Karpas-422 (cell line): ENCODE measurements around the gene TACC3. TPM values are rescaled to one million over a fixed set of nuclear protein-coding genes. Genes with fewer than 3 reads are reported as not detected.

Experiments used
- DNase-seq: peaks from one replicate; pipeline ENCODE4 v3.0.0-alpha.2; 2015
- H2AFZ ChIP-seq: fragments of 200-600 bp; sonication (generic); 2 replicates; pipeline ENCODE4 v1.6.1; 2014; ENCODE audit warnings: antibody characterized with exemption, low read length, mixed read lengths
- H3K27ac ChIP-seq: fragments of 200-600 bp; sonication (generic); 2 replicates; pipeline ENCODE4 v1.5.1; 2014; ENCODE audit warnings: mild to moderate bottlenecking, low read length, moderate library complexity
- H3K27me3 ChIP-seq: fragments of 200-600 bp; sonication (generic); 2 replicates; pipeline ENCODE4 v1.6.1; 2014; ENCODE audit warnings: low read length, mixed read lengths
- H3K36me3 ChIP-seq: fragments of 200-600 bp; sonication (generic); 2 replicates; pipeline ENCODE4 v1.6.1; 2014; ENCODE audit warnings: low read length, mixed read lengths; ENCODE audit not compliant: insufficient read depth
- H3K4me1 ChIP-seq: fragments of 200-600 bp; sonication (generic); 2 replicates; pipeline ENCODE4 v1.6.1; 2014; ENCODE audit warnings: mild to moderate bottlenecking, low read length, mixed read lengths
- H3K4me2 ChIP-seq: fragments of 200-600 bp; sonication (generic); 2 replicates; pipeline ENCODE4 v1.6.1; 2014; ENCODE audit warnings: low read length, low read depth, mild to moderate bottlenecking; ENCODE audit not compliant: poor library complexity, severe bottlenecking
- H3K4me3 ChIP-seq: fragments of 200-600 bp; sonication (generic); 2 replicates; pipeline ENCODE4 v1.5.1; 2014; ENCODE audit warnings: mild to moderate bottlenecking, antibody characterized with exemption, low read length, mixed read lengths
- H3K79me2 ChIP-seq: fragments of 200-600 bp; sonication (generic); 2 replicates; pipeline ENCODE4 v1.6.1; 2014; ENCODE audit warnings: mild to moderate bottlenecking, low read length, mixed read lengths
- H3K9ac ChIP-seq: fragments of 200-600 bp; sonication (generic); 2 replicates; pipeline ENCODE4 v1.6.0; 2014; ENCODE audit warnings: low read length
- H3K9me2 ChIP-seq: fragments of 200-600 bp; sonication (generic), shearing (Covaris generic); replicated peaks from 2 replicates; pipeline ENCODE4 v1.6.0; 2014; ENCODE audit warnings: mild to moderate bottlenecking, low read length, moderate library complexity; ENCODE audit not compliant: insufficient read depth
- H3K9me3 ChIP-seq: fragments of 300-700, 200-600 bp; sonication (generic); 2 replicates; pipeline ENCODE4 v1.6.1; 2014; ENCODE audit warnings: low read length, mixed read lengths
- H4K20me1 ChIP-seq: fragments of 200-600 bp; sonication (generic); 2 replicates; pipeline ENCODE4 v1.6.1; 2014; ENCODE audit warnings: mild to moderate bottlenecking, antibody characterized with exemption, low read length, low read depth; ENCODE audit not compliant: insufficient read depth
- total RNA-seq: library from RNA; depleted of rRNA; stranded (reverse); fragments of >200 nt; shearing (Covaris generic); gene quantifications from 2 replicates; pipeline ENCODE4 v1.2.3, GENCODE V29; 2014; ENCODE audit warnings: low replicate concordance

Gene TACC3
- total RNA-seq, 1 experiment from 2014 or later: 22.0 TPM

DNA sequence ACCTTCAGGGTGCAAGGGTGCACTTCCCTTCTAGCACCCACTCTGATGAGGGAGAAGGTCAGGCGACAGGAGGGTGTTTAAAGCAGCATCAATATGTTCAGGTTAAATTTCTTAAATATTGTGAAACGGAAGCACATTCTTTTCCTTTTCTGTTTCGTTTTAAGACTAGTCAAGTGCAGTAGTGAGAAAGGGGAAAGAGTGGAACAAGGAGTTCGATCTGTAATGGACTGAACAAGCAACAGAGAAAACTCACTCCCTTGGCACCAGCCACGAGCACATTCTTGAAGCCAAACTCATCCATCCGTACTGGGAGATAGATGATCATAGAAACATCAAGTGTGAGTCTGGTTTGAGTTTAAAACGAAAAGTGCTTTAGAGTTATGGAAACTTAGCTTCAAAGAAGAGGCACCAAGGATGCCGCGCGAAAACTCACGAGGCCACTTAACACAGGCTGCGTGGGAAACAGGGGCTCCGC lies 38.0 kb upstream of the TACC3 start:
- Histone ChIP-seq H3K9me3 (no peaks in the 10 kb centered on the region), H3K9ac (peak overlapping the region; percentile 67), H3K4me3 (peak overlapping the region; percentile 65; the same call in 1 of the 2 replicates), H3K27me3 (no peaks in the 10 kb centered on the region), H4K20me1 (no peaks in the 10 kb centered on the region), H2AFZ (peak overlapping the region; percentile 71; the same call in 1 of the 2 replicates), H3K36me3 (no peaks in the 10 kb centered on the region), H3K9me2 (no peaks in the 10 kb centered on the region), H3K4me1 (peaks cover 10% of the 10 kb centered on the region), H3K4me2 (peak overlapping the region; percentile 74), H3K27ac (no peak overlapping the region), H3K79me2 (no peaks in the 10 kb centered on the region)
- DNase-seq: no peak

DNA sequence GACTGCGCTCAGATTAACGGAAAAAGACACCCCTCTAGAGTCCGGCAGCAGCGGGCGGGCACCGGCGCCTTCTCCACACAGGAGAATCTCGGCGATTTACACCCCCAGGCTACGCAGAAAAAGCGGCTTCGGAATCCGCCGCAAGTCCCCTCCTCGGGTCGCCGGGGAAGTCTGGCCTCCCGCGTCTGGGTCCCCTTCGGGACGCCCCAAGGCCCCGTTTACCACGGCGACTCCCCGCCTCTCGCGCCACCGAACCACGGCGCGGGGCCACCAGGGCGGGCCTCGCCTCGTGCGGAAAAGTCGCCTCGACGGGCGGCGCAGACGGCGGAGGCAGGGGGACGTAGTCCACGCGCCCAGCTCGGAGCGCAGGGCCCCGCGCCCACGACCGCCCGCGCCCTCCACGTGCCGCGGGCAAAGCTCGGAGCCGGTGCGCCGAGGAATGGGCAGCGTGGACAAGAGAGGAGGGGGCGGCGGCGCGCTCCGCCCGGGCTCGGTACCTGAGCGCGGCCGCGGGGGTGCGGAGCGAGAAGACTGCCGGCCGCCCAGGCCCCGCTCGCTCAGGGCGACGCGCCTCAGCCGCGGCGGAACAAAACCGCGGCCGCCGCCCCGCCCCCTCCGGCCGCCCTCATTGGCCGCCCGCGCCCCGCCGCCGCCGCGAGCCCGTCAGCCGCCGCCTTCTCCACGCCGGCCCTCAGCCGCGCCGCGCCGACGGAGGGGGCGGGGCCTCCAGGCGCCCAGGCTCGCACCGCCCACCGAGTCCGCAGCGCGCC lies 37.4 kb upstream of the TACC3 start, which contains the start of gene FAM53A:
TSS of gene FAM53A (minus strand) at position 578 of the 770 bp plus-strand sequence. CDS start 15,572 bp downstream, outside the sequence.
- Histone ChIP-seq H3K4me2 (peak within 1 kb of the TSS; percentile 74), H3K4me3 (peak within 1 kb of the TSS; percentile 65; the same call in 1 of the 2 replicates), H3K27ac (no peak within 1 kb of the TSS), H3K9me3 (no peaks in the 10 kb centered on the region), H3K9ac (peak within 1 kb of the TSS; percentile 67), H3K79me2 (no peaks in the 10 kb centered on the region), H3K36me3 (no peaks in the 10 kb centered on the region), H3K9me2 (no peaks in the 10 kb centered on the region), H3K27me3 (no peaks in the 10 kb centered on the region), H2AFZ (peak within 1 kb of the TSS; percentile 71; the same call in 1 of the 2 replicates), H3K4me1 (peaks cover 10% of the 10 kb centered on the region), H4K20me1 (no peaks in the 10 kb centered on the region)
- DNase-seq: peak; percentile 96

DNA sequence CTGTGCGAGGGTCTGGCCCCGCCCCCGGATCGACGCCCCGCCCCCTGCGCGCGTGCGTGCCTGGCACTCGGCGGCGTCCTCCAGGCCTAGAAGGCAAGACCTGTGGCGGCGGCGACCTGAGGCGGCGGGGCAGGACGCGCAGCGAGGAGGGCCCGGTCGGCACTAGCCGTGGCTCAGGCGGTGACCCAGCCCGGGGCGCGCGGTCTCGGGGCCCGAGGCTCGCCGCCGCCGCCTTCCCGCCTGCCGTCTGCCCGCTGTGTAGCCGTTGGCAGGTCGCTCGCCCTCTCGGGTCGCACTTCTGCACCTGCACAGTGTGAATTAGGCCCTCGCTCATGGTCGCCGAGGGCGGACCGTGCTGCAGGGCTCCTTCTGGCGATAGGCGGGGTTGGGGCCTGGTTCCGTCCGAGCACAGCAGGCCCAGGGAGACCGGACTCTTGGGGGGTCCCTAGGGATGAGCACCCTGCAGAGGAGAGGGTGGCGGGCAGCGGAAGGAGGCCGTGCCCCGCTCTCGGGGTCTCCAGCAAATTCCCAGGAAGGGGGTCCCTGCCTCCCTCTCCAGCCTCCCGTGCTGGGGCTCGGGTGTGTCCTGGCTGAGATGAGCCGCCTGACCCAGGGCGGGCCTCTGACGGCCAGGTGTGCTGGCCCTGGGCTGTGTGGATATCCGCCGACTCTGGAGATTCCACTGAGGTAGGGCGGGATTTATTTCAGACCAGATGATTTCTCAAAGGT lies 36.7 kb upstream of the TACC3 start:
- no peaks in the 10 kb centered on the region for H3K36me3 ChIP-seq
- H3K9ac ChIP-seq: no peak overlapping the region
- no peaks in the 10 kb centered on the region for H3K27me3 ChIP-seq
- no peaks in the 10 kb centered on the region for H3K9me3 ChIP-seq
- H3K9me2 ChIP-seq: no peaks in the 10 kb centered on the region
- peaks cover 10% of the 10 kb centered on the region for H3K4me1 ChIP-seq
- no peak overlapping the region for H3K4me2 ChIP-seq
- DNase-seq: no peak
- no peaks in the 10 kb centered on the region for H4K20me1 ChIP-seq
- H3K4me3 ChIP-seq: no peak overlapping the region
- no peaks in the 10 kb centered on the region for H3K79me2 ChIP-seq
- H3K27ac ChIP-seq: no peak overlapping the region
- H2AFZ ChIP-seq: no peak overlapping the region

DNA sequence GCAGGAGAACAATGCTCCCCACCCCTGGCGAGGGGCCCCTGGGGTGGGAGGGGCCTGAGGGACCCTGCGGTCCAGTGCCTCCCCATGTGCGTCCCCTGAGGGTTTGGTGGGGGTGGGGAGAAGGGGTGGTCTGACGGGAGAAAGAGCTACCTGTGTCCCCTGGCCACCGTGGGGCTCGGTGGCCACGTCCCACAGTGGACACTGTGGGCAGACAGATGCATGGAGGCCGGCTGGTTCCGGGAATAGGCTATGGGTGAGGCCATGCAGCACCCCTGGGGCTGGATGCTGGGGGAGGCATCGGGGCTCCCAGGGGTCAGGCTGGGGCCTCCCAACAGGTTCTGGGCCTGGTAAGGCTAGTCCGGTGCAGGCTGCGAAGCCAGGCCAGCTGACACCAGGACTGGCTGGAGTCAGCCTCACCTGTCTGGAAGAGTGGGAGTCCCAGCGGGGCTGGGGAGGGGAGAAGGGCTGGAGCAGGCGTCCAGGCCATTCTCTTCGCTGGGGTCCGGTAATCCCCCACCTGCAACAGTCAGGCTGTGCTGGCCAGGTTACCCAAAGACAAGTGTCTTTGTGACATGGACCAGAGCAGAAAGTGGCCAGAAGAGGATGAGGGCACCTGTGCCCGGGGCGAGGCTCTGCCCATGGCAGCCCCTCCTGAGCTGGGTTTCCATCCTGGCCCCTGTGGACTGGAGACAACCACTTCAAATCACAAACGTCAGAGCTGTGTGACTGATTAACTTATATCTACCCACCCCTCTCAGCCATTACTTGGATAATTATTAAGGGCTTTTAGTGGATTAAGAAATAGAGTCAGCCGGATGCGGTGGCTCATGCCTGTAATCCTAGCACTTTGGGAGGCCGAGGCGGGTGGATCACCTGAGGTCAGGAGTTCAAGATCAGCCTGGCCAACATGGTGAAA lies 35.8 kb upstream of the TACC3 start:
- no peak overlapping the region for H3K4me3 ChIP-seq
- no peak overlapping the region for H2AFZ ChIP-seq
- no peaks in the 10 kb centered on the region for H3K9me2 ChIP-seq

DNA sequence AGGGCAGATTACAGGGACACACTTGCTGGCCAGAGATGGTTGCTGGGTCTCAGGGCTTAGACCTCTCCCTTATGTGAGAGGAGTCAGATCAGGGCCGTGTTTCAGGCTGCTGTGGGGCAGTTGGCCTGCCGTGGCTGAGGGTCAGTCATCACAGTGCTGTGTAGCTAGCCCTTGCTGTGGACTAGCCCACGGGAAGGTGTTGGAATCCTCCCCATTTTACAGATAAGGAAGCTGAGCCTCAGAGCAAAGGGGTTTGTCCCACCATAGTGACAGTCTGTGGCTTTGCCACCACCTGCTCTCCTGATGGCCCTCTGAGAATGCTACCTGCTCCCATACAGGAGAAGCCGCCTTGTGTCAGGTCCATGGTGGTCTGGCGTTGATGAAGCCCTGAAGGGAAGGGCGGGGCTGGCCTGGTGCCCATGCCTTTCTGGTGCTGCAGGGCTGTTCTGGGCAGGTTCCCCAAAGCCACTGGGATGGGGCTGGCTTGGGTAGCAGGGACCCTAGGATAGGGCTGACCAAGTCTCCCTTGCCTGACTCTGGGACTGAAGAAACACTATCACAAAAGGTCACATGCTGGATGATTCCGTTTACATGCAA lies 34.8 kb upstream of the TACC3 start:
- no peak overlapping the region for H3K9ac ChIP-seq
- no peaks in the 10 kb centered on the region for H3K79me2 ChIP-seq
- H3K27ac ChIP-seq: no peak overlapping the region
- H3K27me3 ChIP-seq: no peaks in the 10 kb centered on the region
- no peaks in the 10 kb centered on the region for H3K9me2 ChIP-seq
- peaks cover 10% of the 10 kb centered on the region for H3K4me1 ChIP-seq
- peak; percentile 55 for DNase-seq
- 0 out of 2 replicates have a peak, but pooled peaks cover under 1% of the 10 kb centered on the region for H4K20me1 ChIP-seq
- H3K4me3 ChIP-seq: no peak overlapping the region
- no peak overlapping the region for H3K4me2 ChIP-seq
- H2AFZ ChIP-seq: no peak overlapping the region
- no peaks in the 10 kb centered on the region for H3K9me3 ChIP-seq
- H3K36me3 ChIP-seq: peaks cover 13% of the 10 kb centered on the region

More for the DNA sequence above, 35.8 kb upstream of the TACC3 start:
- DNase-seq: no peak
- Histone ChIP-seq H3K4me2 (no peak overlapping the region), H3K36me3 (peaks cover 3% of the 10 kb centered on the region; the same call in 1 of the 2 replicates), H3K9me3 (no peaks in the 10 kb centered on the region), H3K79me2 (no peaks in the 10 kb centered on the region), H3K9ac (no peak overlapping the region), H4K20me1 (no peaks in the 10 kb centered on the region), H3K27me3 (no peaks in the 10 kb centered on the region), H3K27ac (no peak overlapping the region), H3K4me1 (peaks cover 10% of the 10 kb centered on the region)

DNA sequence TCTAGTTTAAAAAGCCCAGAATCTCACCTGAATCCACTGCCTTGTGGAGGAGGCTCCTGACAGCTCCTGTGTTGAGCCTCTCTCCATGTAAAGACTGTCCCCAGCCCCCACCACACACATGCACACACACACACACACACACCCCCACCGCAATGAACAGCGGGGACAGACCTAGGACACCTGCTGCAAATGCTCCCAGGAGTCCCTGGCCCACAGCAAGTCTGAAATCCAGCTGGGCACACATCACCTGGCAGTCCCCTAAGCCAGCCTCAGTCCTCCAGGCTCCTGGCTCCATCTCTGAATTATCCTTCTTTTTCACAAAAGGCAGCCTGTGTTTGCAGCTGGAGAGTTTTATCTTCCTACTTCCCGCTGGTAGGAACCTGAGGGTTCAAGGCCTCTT lies 30.6 kb upstream of the TACC3 start:
- no peak overlapping the region for H3K4me2 ChIP-seq
- H2AFZ ChIP-seq: no peak overlapping the region
- H3K4me3 ChIP-seq: no peak overlapping the region
- H3K9ac ChIP-seq: no peak overlapping the region
- DNase-seq: no peak
- H3K27ac ChIP-seq: no peak overlapping the region
- H3K79me2 ChIP-seq: peaks cover 2% of the 10 kb centered on the region; the same call in 1 of the 2 replicates
- no peaks in the 10 kb centered on the region for H3K27me3 ChIP-seq
- H3K4me1 ChIP-seq: no peaks in the 10 kb centered on the region
- H3K36me3 ChIP-seq: peaks cover 41% of the 10 kb centered on the region
- H3K9me2 ChIP-seq: no peaks in the 10 kb centered on the region
- H3K9me3 ChIP-seq: no peaks in the 10 kb centered on the region
- H4K20me1 ChIP-seq: peaks cover 13% of the 10 kb centered on the region; the same call in 1 of the 2 replicates

DNA sequence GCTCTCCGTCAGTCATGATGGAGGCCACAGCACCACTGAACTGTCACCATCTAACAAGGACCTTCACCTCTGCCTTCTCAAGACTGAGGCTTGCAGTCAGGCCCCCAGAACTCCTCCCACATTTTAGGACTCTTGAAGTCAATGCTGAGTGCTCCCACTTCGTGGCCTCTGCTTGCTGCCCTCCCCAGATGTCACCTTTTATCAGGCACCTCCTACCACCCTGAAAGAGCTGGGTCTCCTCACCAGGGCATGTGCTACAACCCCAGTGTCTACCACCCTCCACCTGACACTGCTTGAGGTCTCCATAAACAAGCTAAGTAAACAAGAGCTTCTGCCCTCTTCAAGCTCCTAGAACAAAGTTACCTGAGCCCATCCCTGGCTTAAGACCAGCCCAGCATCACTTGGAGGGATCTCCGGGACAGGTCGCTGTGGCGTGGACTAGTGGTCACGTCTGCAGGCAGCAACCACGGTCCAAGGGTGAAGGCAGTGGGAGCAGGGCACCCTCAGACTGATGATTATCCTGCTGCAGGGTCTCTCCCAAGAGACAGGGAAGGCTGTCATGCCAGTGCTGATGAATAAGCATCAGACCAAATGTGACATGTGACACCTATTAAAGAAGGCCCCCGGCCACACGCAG lies 29.5 kb upstream of the TACC3 start:
- Histone ChIP-seq H3K79me2 (peaks cover 2% of the 10 kb centered on the region; the same call in 1 of the 2 replicates), H3K4me3 (no peak overlapping the region), H3K4me1 (no peaks in the 10 kb centered on the region), H3K36me3 (peaks cover 47% of the 10 kb centered on the region), H3K27ac (no peak overlapping the region), H4K20me1 (peaks cover 13% of the 10 kb centered on the region; the same call in 1 of the 2 replicates), H2AFZ (no peak overlapping the region), H3K9me2 (no peaks in the 10 kb centered on the region), H3K4me2 (no peak overlapping the region), H3K27me3 (no peaks in the 10 kb centered on the region), H3K9me3 (no peaks in the 10 kb centered on the region), H3K9ac (no peak overlapping the region)
- DNase-seq: no peak
